PC-3 (cell line): ENCODE measurements around the gene RAF1.

ENCODE experiments used
- CTCF ChIP-seq: fragments of 300-600 bp; sonication (generic); conservative IDR thresholded peaks from 2 replicates; pipeline ENCODE4 v1.5.1; 2017; ENCODE audit warnings: antibody characterized with exemption, low read depth, mild to moderate bottlenecking, low read length
- EZH2 ChIP-seq: fragments of 300-600 bp; sonication (generic); IDR thresholded peaks from one replicate; pipeline ENCODE4 v1.6.1; 2017; ENCODE audit warnings: antibody characterized with exemption, mild to moderate bottlenecking, low read length; ENCODE audit not compliant: unreplicated experiment

GRCh38 chr3:12571986-12572385, 91.9 kb downstream of the RAF1 start:
- TF ChIP-seq CTCF (no peak), EZH2 (no peak)
